T-cell (primary cell): ENCODE data around the gene PNMA8C. TPM values are rescaled to one million over a fixed set of nuclear protein-coding genes. Genes with fewer than 3 reads are reported as not detected.
"Not testable (repeated sequence)": the region's sequence is repeated elsewhere in the genome, so short reads cannot be mapped to it uniquely, and the experiment has no call there.

ENCODE experiments used
- ATAC-seq, 4 experiments: fragments of 200-7000 bp in 3 of 4; fragments of 150-1000 bp in 1 of 4; cut with Tn5 transposase; replicated peaks in 1 of 4; 1 replicate in 3 of 4; 2 replicates in 1 of 4; pipeline ENCODE4 v1.10.0; 2021; ENCODE audit warnings: moderate library complexity in 3 of 4, mild to moderate bottlenecking in 2 of 4, moderate number of reproducible peaks in 1 of 4
- CTCF ChIA-PET, 2 donors: fragments of 300-600 bp; sonication (Branson Sonifier 250); formaldehyde crosslinking; loops; one replicate each; lab custom pipeline; 2022; ENCODE audit warnings: antibody characterized with exemption in 2 of 2; lab: Charles Lee
- POLR2A ChIA-PET, 2 donors: fragments of 300-600 bp; sonication (Branson Sonifier 250); formaldehyde crosslinking; loops; one replicate each; lab custom pipeline; 2022; ENCODE audit warnings: antibody characterized with exemption in 2 of 2; lab: Charles Lee
- DNase-seq, 35 experiments: peaks; one replicate each; pipeline versions ENCODE4 v3.0.0 to v3.0.0-alpha.2; 2013 to 2023
- H3K27ac ChIP-seq: one replicate; pipeline ENCODE4 v1.5.1; 2013; ENCODE audit warnings: low read length
- H3K27me3 ChIP-seq, 2 experiments: replicated peaks in 1 of 2; 1 replicate in 1 of 2; 2 replicates in 1 of 2; pipeline versions ENCODE4 v1.6.1 to v1.7.0; 2013; ENCODE audit warnings: low read length in 1 of 2, mixed read lengths in 1 of 2; ENCODE audit not compliant: control insufficient read depth in 2 of 2, insufficient read depth in 2 of 2; ENCODE audit errors: extremely low read depth in 1 of 2
- H3K36me3 ChIP-seq, 2 donors: 1 replicate in 1 of 2; 2 replicates in 1 of 2; pipeline versions ENCODE4 v1.6.1 to v1.7.0; 2013; ENCODE audit warnings: low read length in 1 of 2; ENCODE audit not compliant: control insufficient read depth in 2 of 2, insufficient read depth in 1 of 2; ENCODE audit errors: extremely low read depth in 1 of 2
- H3K4me1 ChIP-seq, 2 experiments: 1 replicate in 1 of 2; 2 replicates in 1 of 2; pipeline versions ENCODE4 v1.6.1 to v1.7.0; 2013; ENCODE audit warnings: low read length in 2 of 2, mixed read lengths in 1 of 2; ENCODE audit not compliant: insufficient read depth in 2 of 2, control insufficient read depth in 1 of 2; ENCODE audit errors: extremely low read depth in 1 of 2
- H3K4me3 ChIP-seq, 2 donors: 1 replicate in 1 of 2; 2 replicates in 1 of 2; pipeline versions ENCODE4 v1.5.1 to v1.7.0; 2013; ENCODE audit warnings: mild to moderate bottlenecking in 2 of 2, low read length in 1 of 2, moderate library complexity in 1 of 2; ENCODE audit not compliant: control insufficient read depth in 1 of 2; ENCODE audit errors: extremely low read depth in 1 of 2
- H3K9me3 ChIP-seq: 2 replicates; pipeline ENCODE4 v1.7.0; 2013
- H3K27ac Mint-ChIP-seq, 2 donors: one replicate each; pipeline ENCODE4 v1.8.0; 2020 to 2021; ENCODE audit warnings: mild to moderate bottlenecking in 2 of 2, mixed read lengths in 2 of 2
- H3K27me3 Mint-ChIP-seq, 2 donors: one replicate each; pipeline ENCODE4 v1.8.0; 2021 to 2022; ENCODE audit warnings: mixed read lengths in 2 of 2
- H3K36me3 Mint-ChIP-seq: one replicate; pipeline ENCODE4 v1.8.0; 2021; ENCODE audit warnings: mixed read lengths
- H3K4me1 Mint-ChIP-seq, 3 donors: one replicate each; pipeline ENCODE4 v1.8.0; 2020 to 2022; ENCODE audit warnings: mixed read lengths in 3 of 3, mild to moderate bottlenecking in 1 of 3
- H3K4me3 Mint-ChIP-seq, 3 donors: one replicate each; pipeline ENCODE4 v1.8.0; 2020 to 2022; ENCODE audit warnings: mild to moderate bottlenecking in 3 of 3, mixed read lengths in 3 of 3, moderate library complexity in 3 of 3
- H3K9me3 Mint-ChIP-seq, 3 donors: one replicate each; pipeline ENCODE4 v1.8.0; 2020 to 2022; ENCODE audit warnings: mixed read lengths in 3 of 3
- WGBS: methylation state at CpG from one replicate; pipeline ENCODE4 v1.1.5; 2013; ENCODE audit warnings: missing lambda C conversion rate; ENCODE audit not compliant: insufficient coverage; 5-methylcytosine and 5-hydroxymethylcytosine counted together
- total RNA-seq, 35 experiments: library from RNA in 6 of 35; stranded (reverse) in 6 of 35; fragments of 120-200 nt in 1 of 35; gene quantifications; one replicate each; pipeline versions ENCODE4 v1.2.1 to v1.2.4 and lab custom pipeline; 2013 to 2026

PNMA8C gene
- total RNA-seq, 5 donors from 2014 or later (not counting 1 experiment from before 2014, with no cell fraction given): not detected

DNA sequence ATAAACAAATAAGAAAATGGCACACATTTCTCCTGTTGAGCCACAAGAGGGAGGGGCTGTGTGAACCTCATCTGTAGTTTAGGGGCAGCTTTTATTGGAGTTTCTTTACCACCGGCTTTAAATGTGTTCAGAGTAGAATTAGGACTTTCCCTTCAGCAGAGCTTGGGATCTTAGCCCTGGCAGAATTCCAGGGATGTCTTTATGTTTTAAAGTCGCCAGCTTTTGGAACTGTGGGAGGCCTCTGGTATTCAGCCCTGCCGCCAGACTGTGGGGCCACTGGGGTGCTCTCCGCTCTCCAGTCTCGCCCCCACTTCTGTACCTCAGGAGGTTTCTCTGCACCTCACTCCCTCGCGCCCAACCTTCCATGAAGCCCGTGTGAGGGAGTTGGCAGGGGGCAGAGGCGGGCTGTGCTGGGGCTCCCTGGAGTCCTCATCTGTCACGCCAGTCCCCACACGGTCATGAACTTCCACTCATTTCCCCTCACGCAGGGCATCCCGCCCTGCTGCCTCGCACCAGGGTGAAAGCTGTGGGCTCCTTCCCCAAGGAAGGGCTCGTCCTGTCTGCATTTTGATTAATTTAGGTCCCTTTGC is 46.9 kb downstream of the PNMA8C start:
- Histone ChIP-seq H3K9me3 (no peaks in the 10 kb centered on the region), H3K36me3 (peaks cover 20 to 79% of the 10 kb centered on the region in 2 donors), H3K4me3 (no peak overlapping the region), H3K27ac (no peak overlapping the region), H3K4me1 (no peaks in the 10 kb centered on the region), H3K27me3 (no peaks in the 10 kb centered on the region)
- H3K9me3 Mint-ChIP-seq: no peaks in the 10 kb centered on the region
- no peaks in the 10 kb centered on the region for H3K27me3 Mint-ChIP-seq
- no peak for ATAC-seq
- DNase-seq: peak in 1 of 35 experiments; percentile 11
- H3K4me3 Mint-ChIP-seq: no peak overlapping the region
- peaks cover 59% of the 10 kb centered on the region for H3K36me3 Mint-ChIP-seq
- POLR2A ChIA-PET: no interaction called here
- CTCF ChIA-PET: interaction anchor here in 1 of 2 donors (0.6 kb wide), 1 partner anchor 75 kb away, joined by 3 read pairs; no protein-coding TSS in a partner anchor
- H3K27ac Mint-ChIP-seq: no peak overlapping the region
- 90% methylated on average over 7 of the region's 15 CpGs for WGBS
- peaks cover 0 to 5% (median 4%) of the 10 kb centered on the region in 3 donors for H3K4me1 Mint-ChIP-seq

DNA sequence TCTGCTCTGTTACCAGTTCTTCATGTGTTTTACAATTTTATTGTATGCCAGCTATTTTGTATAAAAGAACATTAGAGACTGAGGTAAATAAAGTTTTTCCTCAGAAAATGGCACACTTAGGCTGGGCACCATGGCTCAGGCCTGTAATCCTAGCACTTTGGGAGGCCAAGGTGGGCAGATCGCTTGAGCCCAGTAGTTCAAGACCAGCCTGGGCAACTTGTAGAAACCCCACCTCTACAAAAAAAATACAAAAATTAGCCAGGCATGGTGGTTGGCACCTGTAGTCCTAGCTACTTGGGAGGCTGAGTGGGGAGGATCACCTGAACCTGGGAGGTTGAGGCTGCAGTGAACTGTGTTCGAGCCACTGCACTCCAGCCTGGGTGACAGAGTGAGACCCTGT is 47.4 kb downstream of the PNMA8C start:
- no CpG with 5 or more reads among the region's 2 CpGs for WGBS
- peaks cover 20 to 79% of the 10 kb centered on the region in 2 donors for H3K36me3 ChIP-seq
- DNase-seq (no peak), ATAC-seq (no peak)
- H3K27me3 ChIP-seq: no peaks in the 10 kb centered on the region
- no peak overlapping the region for H3K4me3 ChIP-seq
- Mint-ChIP-seq H3K9me3 (no peaks in the 10 kb centered on the region), H3K27me3 (no peaks in the 10 kb centered on the region), H3K36me3 (peaks cover 62% of the 10 kb centered on the region), H3K27ac (no peak overlapping the region), H3K4me3 (no peak overlapping the region), H3K4me1 (peaks cover 0 to 5% (median 4%) of the 10 kb centered on the region in 3 donors)
- H3K9me3 ChIP-seq: no peaks in the 10 kb centered on the region
- ChIA-PET POLR2A (no interaction called here), CTCF (no interaction called here)
- no peaks in the 10 kb centered on the region for H3K4me1 ChIP-seq
- H3K27ac ChIP-seq: no peak overlapping the region

DNA sequence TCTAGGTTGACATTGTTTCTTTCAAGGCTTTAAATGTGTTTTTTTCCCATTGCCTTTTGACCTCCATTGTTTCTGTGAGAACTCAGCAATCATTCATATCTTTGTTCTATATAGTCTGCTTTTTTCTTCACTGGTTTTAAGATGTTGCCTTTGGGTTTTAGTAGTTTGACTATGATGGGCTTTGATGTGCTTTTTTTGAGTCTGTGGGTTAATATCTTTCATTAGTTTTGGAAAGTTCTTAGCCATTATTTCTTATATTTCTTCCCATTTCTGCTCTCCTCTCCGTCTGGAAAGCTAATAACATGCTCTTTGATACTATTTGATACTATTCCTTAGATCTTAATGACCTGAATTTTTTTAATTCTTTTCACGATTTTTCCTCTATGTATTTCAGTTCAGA is 48.0 kb downstream of the PNMA8C start:
- Histone ChIP-seq H3K27ac (no peak overlapping the region), H3K27me3 (no peaks in the 10 kb centered on the region), H3K36me3 (peaks cover 26 to 80% of the 10 kb centered on the region in 2 donors), H3K4me3 (no peak overlapping the region), H3K4me1 (no peaks in the 10 kb centered on the region), H3K9me3 (no peaks in the 10 kb centered on the region)
- peaks cover 68% of the 10 kb centered on the region for H3K36me3 Mint-ChIP-seq
- ATAC-seq (no peak), DNase-seq (no peak)
- WGBS: no CpG with 5 or more reads among the region's 2 CpGs
- peaks cover 0 to 5% (median 4%) of the 10 kb centered on the region in 3 donors for H3K4me1 Mint-ChIP-seq
- no peaks in the 10 kb centered on the region for H3K27me3 Mint-ChIP-seq
- no peaks in the 10 kb centered on the region for H3K9me3 Mint-ChIP-seq
- POLR2A ChIA-PET: no interaction called here
- no peak overlapping the region for H3K4me3 Mint-ChIP-seq
- CTCF ChIA-PET: no interaction called here
- H3K27ac Mint-ChIP-seq: no peak overlapping the region

DNA sequence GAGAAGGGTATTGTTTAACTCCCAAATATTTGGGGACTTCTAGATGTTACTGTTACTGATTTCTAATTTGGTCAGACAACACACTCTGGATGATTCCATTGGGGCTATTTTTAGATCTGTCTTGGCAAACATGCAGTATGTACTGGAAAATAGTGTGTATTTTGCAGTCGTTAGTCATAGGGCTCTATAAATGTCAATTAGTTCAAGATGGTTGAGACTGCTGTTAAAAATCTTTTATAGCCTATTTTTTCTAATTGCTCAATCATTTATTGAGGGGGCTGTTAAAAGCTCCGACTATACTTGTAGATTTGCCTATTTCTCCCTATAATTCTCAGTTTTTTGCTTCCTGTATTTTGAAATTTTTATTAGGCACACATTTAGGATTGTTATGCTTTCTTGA is 50.5 kb downstream of the PNMA8C start:
- ChIA-PET CTCF (no interaction called here), POLR2A (no interaction called here)
- peaks cover 0 to 5% (median 4%) of the 10 kb centered on the region in 3 donors for H3K4me1 Mint-ChIP-seq
- no peaks in the 10 kb centered on the region for H3K27me3 Mint-ChIP-seq
- no peak overlapping the region for H3K27ac Mint-ChIP-seq
- Histone ChIP-seq H3K9me3 (no peaks in the 10 kb centered on the region), H3K4me3 (no peak overlapping the region), H3K27me3 (no peaks in the 10 kb centered on the region), H3K36me3 (peaks cover 21 to 64% of the 10 kb centered on the region in 2 donors), H3K27ac (no peak overlapping the region), H3K4me1 (peaks cover 0 to 10% of the 10 kb centered on the region in 2 experiments)
- no CpG with 5 or more reads among the region's 2 CpGs for WGBS
- H3K9me3 Mint-ChIP-seq: no peaks in the 10 kb centered on the region
- H3K36me3 Mint-ChIP-seq: peaks cover 55% of the 10 kb centered on the region
- DNase-seq (no peak), ATAC-seq (no peak)
- H3K4me3 Mint-ChIP-seq: no peak overlapping the region

GRCh38 chr19:46376241-46377153 is 52.2 kb downstream of the PNMA8C start:
- no peak for ATAC-seq
- Mint-ChIP-seq H3K4me1 (peaks cover 10 to 14% (median 13%) of the 10 kb centered on the region in 3 donors), H3K9me3 (no peaks in the 10 kb centered on the region), H3K36me3 (peaks cover 42% of the 10 kb centered on the region), H3K27me3 (no peaks in the 10 kb centered on the region), H3K27ac (no peak overlapping the region), H3K4me3 (no peak overlapping the region)
- 95% methylated on average over 17 of the region's 20 CpGs for WGBS
- POLR2A ChIA-PET: no interaction called here
- peak in 1 of 35 experiments; percentile 23 for DNase-seq
- H3K27ac ChIP-seq: no peak overlapping the region
- H3K4me1 ChIP-seq: peaks cover 0 to 22% of the 10 kb centered on the region in 2 experiments
- no peaks in the 10 kb centered on the region for H3K27me3 ChIP-seq
- no peak overlapping the region for H3K4me3 ChIP-seq
- CTCF ChIA-PET: interaction anchor here (0.5 to 0.6 kb wide), 2 partner anchors 29 to 161 kb away, joined by 3 read pairs; no protein-coding TSS in a partner anchor
- peaks cover 16 to 55% of the 10 kb centered on the region in 2 donors for H3K36me3 ChIP-seq
- H3K9me3 ChIP-seq: no peaks in the 10 kb centered on the region

GRCh38 chr19:46375476-46376067 is 53.2 kb downstream of the PNMA8C start:
- Mint-ChIP-seq H3K36me3 (peaks cover 38% of the 10 kb centered on the region), H3K4me1 (peaks cover 16 to 22% (median 18%) of the 10 kb centered on the region in 3 donors)
- H3K27ac ChIP-seq, ATAC-seq, H3K4me3 Mint-ChIP-seq, CTCF ChIA-PET, H3K27ac Mint-ChIP-seq, H3K27me3 Mint-ChIP-seq, H3K9me3 Mint-ChIP-seq, H3K27me3 ChIP-seq, H3K9me3 ChIP-seq, POLR2A ChIA-PET, H3K4me3 ChIP-seq: not testable (repeated sequence)
- DNase-seq: peak in 1 of 35 experiments; percentile 16
- Histone ChIP-seq H3K4me1 (peaks cover 0 to 28% of the 10 kb centered on the region in 2 experiments), H3K36me3 (peaks cover 13 to 47% of the 10 kb centered on the region in 2 donors)
- WGBS: 99% methylated on average over 8 of the region's 22 CpGs
